GM23338 (cell line): ENCODE data around the gene MLLT3. TPM values are rescaled to one million over a fixed set of nuclear protein-coding genes. Genes with fewer than 3 reads are reported as not detected.

Source experiments
- ATAC-seq: fragments of 200-7000 bp; cut with Tn5 transposase; 3 replicates; pipeline ENCODE4 v1.9.1; 2020
- DNase-seq: peaks from one replicate; pipeline ENCODE4 v3.0.0-alpha.2; 2015; ENCODE audit warnings: low spot score
- H2AFZ ChIP-seq: fragments of 200-600 bp; sonication (generic); 2 replicates; pipeline ENCODE4 v1.8.0; 2016; ENCODE audit warnings: antibody characterized with exemption, mild to moderate bottlenecking, moderate library complexity
- H3F3A ChIP-seq: fragments of 200-600 bp; sonication (generic); replicated peaks from 2 replicates; pipeline ENCODE4 v1.8.0; 2017; ENCODE audit warnings: antibody characterized with exemption, mixed run types, low read depth
- H3K27ac ChIP-seq: fragments of 200-600 bp; sonication (generic); 2 replicates; pipeline ENCODE4 v1.6.1; 2016; ENCODE audit warnings: low read depth
- H3K27me3 ChIP-seq: fragments of 200-600 bp; sonication (generic); 2 replicates; pipeline ENCODE4 v1.8.0; 2016; ENCODE audit warnings: mild to moderate bottlenecking, mixed run types, moderate library complexity; ENCODE audit not compliant: insufficient read depth
- H3K36me3 ChIP-seq: fragments of 200-600 bp; sonication (generic); 2 replicates; pipeline ENCODE4 v1.8.0; 2016; ENCODE audit warnings: mild to moderate bottlenecking; ENCODE audit not compliant: insufficient read depth
- H3K4me1 ChIP-seq: fragments of 200-600 bp; sonication (generic); 2 replicates; pipeline ENCODE4 v1.8.0; 2016; ENCODE audit warnings: mild to moderate bottlenecking, moderate library complexity; ENCODE audit not compliant: insufficient read depth
- H3K4me2 ChIP-seq: fragments of 200-600 bp; sonication (generic); 2 replicates; pipeline ENCODE4 v1.7.1; 2017; ENCODE audit warnings: mixed run types
- H3K4me3 ChIP-seq: fragments of 200-600 bp; sonication (generic); 2 replicates; pipeline ENCODE4 v1.6.1; 2016; ENCODE audit warnings: mixed run types
- H3K79me2 ChIP-seq: fragments of 200-600 bp; sonication (generic); replicated peaks from 2 replicates; pipeline ENCODE4 v1.8.0; 2017; ENCODE audit warnings: mild to moderate bottlenecking; ENCODE audit not compliant: insufficient read depth
- H3K9me2 ChIP-seq: fragments of 200-600 bp; sonication (generic); 2 replicates; pipeline ENCODE4 v1.8.0; 2017; ENCODE audit not compliant: insufficient read depth
- H4K20me1 ChIP-seq: fragments of 200-600 bp; sonication (generic); replicated peaks from 2 replicates; pipeline ENCODE4 v1.8.0; 2017; ENCODE audit warnings: mild to moderate bottlenecking; ENCODE audit not compliant: insufficient read depth
- H3K27ac Mint-ChIP-seq: 2 replicates; pipeline ENCODE4 v1.8.0; 2020; ENCODE audit warnings: inconsistent platforms, mild to moderate bottlenecking, moderate library complexity, mixed read lengths
- H3K27me3 Mint-ChIP-seq: 3 replicates; pipeline ENCODE4 v1.8.0; 2022; ENCODE audit warnings: low read depth, mild to moderate bottlenecking, moderate library complexity, mixed read lengths, inconsistent platforms; ENCODE audit not compliant: insufficient read depth, poor library complexity
- H3K36me3 Mint-ChIP-seq: 3 replicates; pipeline ENCODE4 v1.8.0; 2021; ENCODE audit warnings: low read depth, mild to moderate bottlenecking, inconsistent platforms, moderate library complexity, mixed read lengths
- H3K4me1 Mint-ChIP-seq: 3 replicates; pipeline ENCODE4 v1.8.0; 2020; ENCODE audit warnings: mild to moderate bottlenecking, inconsistent platforms, mixed read lengths
- H3K4me3 Mint-ChIP-seq: 3 replicates; pipeline ENCODE4 v1.8.0; 2021; ENCODE audit warnings: moderate library complexity, mild to moderate bottlenecking, inconsistent platforms, mixed read lengths
- H3K9me3 Mint-ChIP-seq: 3 replicates; pipeline ENCODE4 v1.8.0; 2020; ENCODE audit warnings: moderate library complexity, mild to moderate bottlenecking, inconsistent platforms, mixed read lengths
- CREB1 ChIP-seq: fragments of 250-450 bp; sonication (Bioruptor Pico); IDR thresholded peaks from 2 replicates; pipeline ENCODE4 v1.5.0; 2020; ENCODE audit warnings: low read depth, mild to moderate bottlenecking, moderate library complexity
- EZH2 ChIP-seq: fragments of 200-600 bp; sonication (generic); IDR thresholded peaks from one replicate; pipeline ENCODE4 v1.8.0; 2017; ENCODE audit warnings: antibody characterized with exemption, mild to moderate bottlenecking, low read depth; ENCODE audit not compliant: unreplicated experiment
- EZH2phosphoT487 ChIP-seq: fragments of 200-600 bp; sonication (generic); IDR thresholded peaks from one replicate; pipeline ENCODE4 v1.8.1; 2018; ENCODE audit warnings: antibody characterized with exemption; ENCODE audit not compliant: unreplicated experiment
- JUNB ChIP-seq: IDR thresholded peaks from one replicate; pipeline ENCODE4 v1.6.1; 2016; ENCODE audit warnings: antibody characterized with exemption; ENCODE audit not compliant: unreplicated experiment
- NANOG ChIP-seq: IDR thresholded peaks from 2 replicates; pipeline ENCODE4 v1.6.1; 2016; ENCODE audit warnings: antibody characterized with exemption, borderline replicate concordance
- POLR2AphosphoS5 ChIP-seq: IDR thresholded peaks from 2 replicates; pipeline ENCODE4 v1.6.1; 2016; ENCODE audit warnings: antibody characterized with exemption, low read depth
- STAT1 ChIP-seq: IDR thresholded peaks from one replicate; pipeline ENCODE4 v1.6.1; 2016; ENCODE audit warnings: antibody characterized with exemption; ENCODE audit not compliant: unreplicated experiment
- ZNF114 ChIP-seq: fragments of 250-450 bp; sonication (Bioruptor Pico); IDR thresholded peaks from 2 replicates; pipeline ENCODE4 v1.5.0; 2020; ENCODE audit warnings: mild to moderate bottlenecking, moderate library complexity
- polyA plus RNA-seq: library from polyadenylated mRNA; unstranded; fragments of >200 nt; fragmentation: Nextera tagmentation; extraction: Ambion mirVana; gene quantifications from 2 replicates; pipeline ENCODE4 v1.2.1, GENCODE V29; 2016
- total RNA-seq: library from RNA; depleted of rRNA; stranded (reverse); fragments of >200 nt; shearing (Covaris generic); gene quantifications from 2 replicates; pipeline ENCODE4 v1.2.3, GENCODE V29; 2014
- TF ChIP-seq, protein P1 (sequence below): IDR thresholded peaks from one replicate; pipeline ENCODE4 v1.6.1; 2018; ENCODE audit warnings: antibody characterized with exemption; ENCODE audit not compliant: unreplicated experiment
- TF ChIP-seq, protein P2 (sequence below), 2 experiments: fragments of 200-600 bp in 1 of 2; sonication (generic) in 1 of 2; conservative IDR thresholded peaks; 2 replicates each; pipeline versions ENCODE4 v1.5.1 to v1.6.1; 2016 to 2017; ENCODE audit warnings: antibody characterized with exemption in 2 of 2, low read depth in 2 of 2, mild to moderate bottlenecking in 2 of 2, moderate library complexity in 1 of 2
- TF ChIP-seq, protein P3 (sequence below): IDR thresholded peaks from 2 replicates; pipeline ENCODE4 v1.6.1; 2016; ENCODE audit warnings: antibody characterized with exemption

MLLT3 gene
- total and polyA plus RNA-seq, 2 experiments from 2014 or later, result 7.5 to 9.5 TPM

DNA sequence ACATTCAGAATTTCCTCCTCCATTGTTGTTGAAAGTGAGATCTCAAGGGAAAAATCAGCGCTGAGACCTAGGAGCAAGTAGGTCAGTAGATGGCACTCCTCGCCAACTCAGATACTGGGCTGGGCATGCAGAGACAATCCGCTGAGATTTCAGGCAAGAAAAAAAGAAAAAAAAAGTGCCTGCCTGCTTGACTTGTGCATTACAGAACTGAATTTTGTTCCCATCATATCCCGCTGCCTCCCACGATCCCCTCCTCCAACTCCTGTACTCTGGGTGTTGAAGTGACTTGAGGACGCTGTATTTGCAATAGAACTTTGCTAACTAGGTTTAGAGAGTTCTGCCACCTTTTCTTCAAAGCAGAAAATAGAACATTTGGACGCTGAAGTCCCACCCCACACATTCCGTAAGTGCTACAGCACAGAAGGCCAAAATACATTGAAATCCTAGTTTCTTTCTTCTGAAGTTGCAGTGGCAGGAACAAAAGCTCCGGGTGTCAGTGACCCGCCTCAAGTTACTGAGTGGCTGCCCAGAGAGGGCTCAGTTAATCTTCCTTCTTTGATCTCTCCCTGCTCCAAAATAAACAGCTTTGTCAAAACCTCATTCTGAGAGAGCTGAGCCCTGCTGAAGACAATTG is 265.8 kb downstream of the MLLT3 start:
- Mint-ChIP-seq H3K4me3 (peak overlapping the region; percentile 55; the same call in 2 of the 3 replicates), H3K36me3 (no peaks in the 10 kb centered on the region), H3K9me3 (no peaks in the 10 kb centered on the region), H3K27me3 (peaks cover 2% of the 10 kb centered on the region), H3K4me1 (peaks cover 48% of the 10 kb centered on the region), H3K27ac (peak overlapping the region; percentile 76; the same call in 1 of the 2 replicates)
- peaks cover 21% of the 10 kb centered on the region for H3K4me1 ChIP-seq
- H3K27me3 ChIP-seq, result no peaks in the 10 kb centered on the region
- H3K9me2 ChIP-seq, result no peaks in the 10 kb centered on the region
- H3K36me3 ChIP-seq, result no peaks in the 10 kb centered on the region
- no peaks in the 10 kb centered on the region for H4K20me1 ChIP-seq
- DNase-seq, result peak; percentile 90
- ATAC-seq, result peak; percentile 92
- no peaks in the 10 kb centered on the region for H3F3A ChIP-seq
- no peaks in the 10 kb centered on the region for H3K79me2 ChIP-seq
- peak overlapping the region; percentile 38 for H3K4me3 ChIP-seq
- 0 out of 2 replicates have a peak overlapping the region, but pooled peaks have one; percentile 11 for H3K27ac ChIP-seq
- TF ChIP-seq EZH2phosphoT487 (no peak), EZH2 (no peak), POLR2AphosphoS5 (no peak), JUNB (no peak), CREB1 (CRISPR knock-in tag) (no peak), NANOG (no peak)
- TF ChIP-seq, protein P1, sequence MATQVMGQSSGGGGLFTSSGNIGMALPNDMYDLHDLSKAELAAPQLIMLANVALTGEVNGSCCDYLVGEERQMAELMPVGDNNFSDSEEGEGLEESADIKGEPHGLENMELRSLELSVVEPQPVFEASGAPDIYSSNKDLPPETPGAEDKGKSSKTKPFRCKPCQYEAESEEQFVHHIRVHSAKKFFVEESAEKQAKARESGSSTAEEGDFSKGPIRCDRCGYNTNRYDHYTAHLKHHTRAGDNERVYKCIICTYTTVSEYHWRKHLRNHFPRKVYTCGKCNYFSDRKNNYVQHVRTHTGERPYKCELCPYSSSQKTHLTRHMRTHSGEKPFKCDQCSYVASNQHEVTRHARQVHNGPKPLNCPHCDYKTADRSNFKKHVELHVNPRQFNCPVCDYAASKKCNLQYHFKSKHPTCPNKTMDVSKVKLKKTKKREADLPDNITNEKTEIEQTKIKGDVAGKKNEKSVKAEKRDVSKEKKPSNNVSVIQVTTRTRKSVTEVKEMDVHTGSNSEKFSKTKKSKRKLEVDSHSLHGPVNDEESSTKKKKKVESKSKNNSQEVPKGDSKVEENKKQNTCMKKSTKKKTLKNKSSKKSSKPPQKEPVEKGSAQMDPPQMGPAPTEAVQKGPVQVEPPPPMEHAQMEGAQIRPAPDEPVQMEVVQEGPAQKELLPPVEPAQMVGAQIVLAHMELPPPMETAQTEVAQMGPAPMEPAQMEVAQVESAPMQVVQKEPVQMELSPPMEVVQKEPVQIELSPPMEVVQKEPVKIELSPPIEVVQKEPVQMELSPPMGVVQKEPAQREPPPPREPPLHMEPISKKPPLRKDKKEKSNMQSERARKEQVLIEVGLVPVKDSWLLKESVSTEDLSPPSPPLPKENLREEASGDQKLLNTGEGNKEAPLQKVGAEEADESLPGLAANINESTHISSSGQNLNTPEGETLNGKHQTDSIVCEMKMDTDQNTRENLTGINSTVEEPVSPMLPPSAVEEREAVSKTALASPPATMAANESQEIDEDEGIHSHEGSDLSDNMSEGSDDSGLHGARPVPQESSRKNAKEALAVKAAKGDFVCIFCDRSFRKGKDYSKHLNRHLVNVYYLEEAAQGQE, result no peak
- TF ChIP-seq, protein P2, sequence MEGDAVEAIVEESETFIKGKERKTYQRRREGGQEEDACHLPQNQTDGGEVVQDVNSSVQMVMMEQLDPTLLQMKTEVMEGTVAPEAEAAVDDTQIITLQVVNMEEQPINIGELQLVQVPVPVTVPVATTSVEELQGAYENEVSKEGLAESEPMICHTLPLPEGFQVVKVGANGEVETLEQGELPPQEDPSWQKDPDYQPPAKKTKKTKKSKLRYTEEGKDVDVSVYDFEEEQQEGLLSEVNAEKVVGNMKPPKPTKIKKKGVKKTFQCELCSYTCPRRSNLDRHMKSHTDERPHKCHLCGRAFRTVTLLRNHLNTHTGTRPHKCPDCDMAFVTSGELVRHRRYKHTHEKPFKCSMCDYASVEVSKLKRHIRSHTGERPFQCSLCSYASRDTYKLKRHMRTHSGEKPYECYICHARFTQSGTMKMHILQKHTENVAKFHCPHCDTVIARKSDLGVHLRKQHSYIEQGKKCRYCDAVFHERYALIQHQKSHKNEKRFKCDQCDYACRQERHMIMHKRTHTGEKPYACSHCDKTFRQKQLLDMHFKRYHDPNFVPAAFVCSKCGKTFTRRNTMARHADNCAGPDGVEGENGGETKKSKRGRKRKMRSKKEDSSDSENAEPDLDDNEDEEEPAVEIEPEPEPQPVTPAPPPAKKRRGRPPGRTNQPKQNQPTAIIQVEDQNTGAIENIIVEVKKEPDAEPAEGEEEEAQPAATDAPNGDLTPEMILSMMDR (conservative IDR thresholded peaks at IDR 0.05; ENCODE audit: low read depth in 2 of 2), result peak; percentile 86 to 92
- peak overlapping the region; percentile 64 for H3K4me2 ChIP-seq
- H2AFZ ChIP-seq, result 0 out of 2 replicates have a peak overlapping the region, but pooled peaks have one; percentile 29

DNA sequence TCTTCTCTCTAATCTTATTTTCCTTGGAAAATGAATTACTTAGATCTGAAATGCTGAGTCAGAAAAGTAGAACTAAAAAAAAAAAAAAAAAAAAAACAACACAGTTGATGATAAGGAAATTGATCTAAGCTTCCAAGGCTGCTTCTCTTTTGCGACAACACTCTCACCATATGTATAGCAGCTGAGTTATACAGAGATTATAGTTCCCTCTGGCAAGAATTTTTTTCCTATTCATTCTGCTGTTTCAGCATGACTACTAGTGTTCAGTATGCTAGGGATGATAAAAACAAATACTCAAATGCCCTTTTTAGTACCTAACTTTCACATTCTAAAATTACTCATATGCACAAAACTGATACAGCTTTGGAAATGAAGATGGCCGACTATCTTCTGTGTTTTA is 267.3 kb downstream of the MLLT3 start:
- Histone ChIP-seq H2AFZ (no peak overlapping the region), H3K4me2 (no peak overlapping the region)

More for the DNA sequence above, 267.3 kb downstream of the MLLT3 start:
- no peaks in the 10 kb centered on the region for H3F3A ChIP-seq
- TF ChIP-seq, protein P3, sequence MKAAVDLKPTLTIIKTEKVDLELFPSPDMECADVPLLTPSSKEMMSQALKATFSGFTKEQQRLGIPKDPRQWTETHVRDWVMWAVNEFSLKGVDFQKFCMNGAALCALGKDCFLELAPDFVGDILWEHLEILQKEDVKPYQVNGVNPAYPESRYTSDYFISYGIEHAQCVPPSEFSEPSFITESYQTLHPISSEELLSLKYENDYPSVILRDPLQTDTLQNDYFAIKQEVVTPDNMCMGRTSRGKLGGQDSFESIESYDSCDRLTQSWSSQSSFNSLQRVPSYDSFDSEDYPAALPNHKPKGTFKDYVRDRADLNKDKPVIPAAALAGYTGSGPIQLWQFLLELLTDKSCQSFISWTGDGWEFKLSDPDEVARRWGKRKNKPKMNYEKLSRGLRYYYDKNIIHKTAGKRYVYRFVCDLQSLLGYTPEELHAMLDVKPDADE, result no peak
- TF ChIP-seq EZH2 (no peak), JUNB (no peak), CREB1 (CRISPR knock-in tag) (no peak), STAT1 (no peak), ZNF114 (CRISPR knock-in tag) (no peak), POLR2AphosphoS5 (no peak), NANOG (no peak), EZH2phosphoT487 (no peak)
- TF ChIP-seq, protein P2 (conservative IDR thresholded peaks at IDR 0.05; ENCODE audit: low read depth in 2 of 2), result no peak
- Mint-ChIP-seq H3K27me3 (peaks cover 2% of the 10 kb centered on the region), H3K9me3 (no peaks in the 10 kb centered on the region), H3K36me3 (no peaks in the 10 kb centered on the region), H3K4me3 (no peak overlapping the region), H3K4me1 (peaks cover 55% of the 10 kb centered on the region), H3K27ac (no peak overlapping the region)
- ATAC-seq, result no peak
- H3K9me2 ChIP-seq, result no peaks in the 10 kb centered on the region
- H3K4me1 ChIP-seq, result peaks cover 21% of the 10 kb centered on the region
- no peak overlapping the region for H3K27ac ChIP-seq
- H4K20me1 ChIP-seq, result no peaks in the 10 kb centered on the region
- no peaks in the 10 kb centered on the region for H3K27me3 ChIP-seq
- no peaks in the 10 kb centered on the region for H3K36me3 ChIP-seq
- DNase-seq, result no peak
- no peaks in the 10 kb centered on the region for H3K79me2 ChIP-seq
- no peak overlapping the region for H3K4me3 ChIP-seq
